Naive thymus-derived CD4-positive, alpha-beta T cell (primary cell): Measurements from ENCODE around the gene C1orf232. TPM values are rescaled to one million over a fixed set of nuclear protein-coding genes. Genes with fewer than 3 reads are reported as not detected.

ENCODE experiments used
- ATAC-seq: fragments of 150-1000 bp; cut with Tn5 transposase; 2 replicates; pipeline ENCODE4 v1.10.0; 2021; ENCODE audit warnings: mild to moderate bottlenecking, moderate library complexity
- CTCF ChIA-PET: fragments of 350-600 bp; sonication (Branson Sonifier 250); formaldehyde crosslinking; loops from one replicate; lab custom pipeline; 2021; ENCODE audit warnings: antibody characterized with exemption; lab: Charles Lee
- POLR2A ChIA-PET: fragments of 350-600 bp; sonication (Branson Sonifier 250); formaldehyde crosslinking; loops from one replicate; lab custom pipeline; 2021; ENCODE audit warnings: antibody characterized with exemption, inconsistent platforms; lab: Charles Lee
- DNase-seq, 9 donors: peaks; one replicate each; pipeline versions ENCODE4 v3.0.0 to v3.0.0-alpha.2; 2020 to 2022; ENCODE audit warnings: mixed read lengths in 1 of 9
- H3K27ac ChIP-seq: one replicate; pipeline ENCODE4 v1.7.0; 2013; ENCODE audit warnings: mild to moderate bottlenecking, low read depth, low read length, moderate library complexity
- H3K27me3 ChIP-seq, 2 donors: one replicate each; pipeline ENCODE4 v1.7.0; 2013; ENCODE audit warnings: low read length in 2 of 2, mild to moderate bottlenecking in 2 of 2, moderate library complexity in 2 of 2; ENCODE audit not compliant: control insufficient read depth in 2 of 2, insufficient read depth in 2 of 2
- H3K36me3 ChIP-seq, 3 experiments: 1 replicate in 2 of 3; 2 replicates in 1 of 3; pipeline ENCODE4 v1.7.0; 2013; ENCODE audit warnings: low read length in 3 of 3, mild to moderate bottlenecking in 3 of 3, moderate library complexity in 1 of 3; ENCODE audit not compliant: insufficient read depth in 3 of 3, control insufficient read depth in 2 of 3
- H3K4me1 ChIP-seq, 2 donors: one replicate each; pipeline ENCODE4 v1.7.0; 2013; ENCODE audit warnings: low read length in 2 of 2, mild to moderate bottlenecking in 2 of 2, moderate library complexity in 1 of 2; ENCODE audit not compliant: control insufficient read depth in 2 of 2, insufficient read depth in 2 of 2
- H3K4me3 ChIP-seq: 2 replicates; pipeline ENCODE4 v1.7.0; 2013; ENCODE audit warnings: mild to moderate bottlenecking, low read length
- H3K9me3 ChIP-seq, 3 experiments: 1 replicate in 2 of 3; 2 replicates in 1 of 3; pipeline ENCODE4 v1.7.0; 2013; ENCODE audit warnings: low read length in 3 of 3; ENCODE audit not compliant: control insufficient read depth in 2 of 3
- H3K27ac Mint-ChIP-seq, 9 donors: one replicate each; pipeline ENCODE4 v1.8.0; 2020 to 2022; ENCODE audit warnings: mixed read lengths in 9 of 9, mild to moderate bottlenecking in 8 of 9, moderate library complexity in 5 of 9, inconsistent platforms in 2 of 9
- H3K27me3 Mint-ChIP-seq, 5 donors: one replicate each; pipeline ENCODE4 v1.8.0; 2021 to 2022; ENCODE audit warnings: mixed read lengths in 5 of 5, mild to moderate bottlenecking in 1 of 5
- H3K36me3 Mint-ChIP-seq, 5 donors: one replicate each; pipeline ENCODE4 v1.8.0; 2020 to 2022; ENCODE audit warnings: mixed read lengths in 5 of 5, mild to moderate bottlenecking in 3 of 5, inconsistent platforms in 1 of 5
- H3K4me1 Mint-ChIP-seq, 7 donors: one replicate each; pipeline ENCODE4 v1.8.0; 2020 to 2022; ENCODE audit warnings: mixed read lengths in 7 of 7, mild to moderate bottlenecking in 3 of 7, inconsistent platforms in 1 of 7
- H3K4me3 Mint-ChIP-seq, 10 donors: one replicate each; pipeline ENCODE4 v1.8.0; 2020 to 2022; ENCODE audit warnings: mild to moderate bottlenecking in 10 of 10, mixed read lengths in 10 of 10, moderate library complexity in 6 of 10, inconsistent platforms in 2 of 10
- H3K9me3 Mint-ChIP-seq, 11 donors: one replicate each; pipeline ENCODE4 v1.8.0; 2020 to 2022; ENCODE audit warnings: mixed read lengths in 11 of 11, mild to moderate bottlenecking in 4 of 11, inconsistent platforms in 1 of 11, moderate library complexity in 1 of 11
- intact Hi-C, 2 donors: fragments of 100-400 bp; cut with micrococcal nuclease; formaldehyde crosslinking; loops; one replicate each; pipeline ENCODE4 v1.15.1; 2023
- polyA plus RNA-seq, 2 donors: library from polyadenylated mRNA; unstranded; fragments of 300-500 nt; fragmentation: Illumina TruSeq; gene quantifications; one replicate each; pipeline ENCODE4 v1.2.3, GENCODE V29; 2021
- total RNA-seq, 6 experiments: library from RNA in 5 of 6; stranded (reverse) in 5 of 6; gene quantifications; 1 replicate in 5 of 6; 2 replicates in 1 of 6; pipeline ENCODE4 v1.2.3 and lab custom pipeline; 2021 to 2026

Gene C1orf232
- total and polyA plus RNA-seq, 7 experiments from 2014 or later: not detected

DNA sequence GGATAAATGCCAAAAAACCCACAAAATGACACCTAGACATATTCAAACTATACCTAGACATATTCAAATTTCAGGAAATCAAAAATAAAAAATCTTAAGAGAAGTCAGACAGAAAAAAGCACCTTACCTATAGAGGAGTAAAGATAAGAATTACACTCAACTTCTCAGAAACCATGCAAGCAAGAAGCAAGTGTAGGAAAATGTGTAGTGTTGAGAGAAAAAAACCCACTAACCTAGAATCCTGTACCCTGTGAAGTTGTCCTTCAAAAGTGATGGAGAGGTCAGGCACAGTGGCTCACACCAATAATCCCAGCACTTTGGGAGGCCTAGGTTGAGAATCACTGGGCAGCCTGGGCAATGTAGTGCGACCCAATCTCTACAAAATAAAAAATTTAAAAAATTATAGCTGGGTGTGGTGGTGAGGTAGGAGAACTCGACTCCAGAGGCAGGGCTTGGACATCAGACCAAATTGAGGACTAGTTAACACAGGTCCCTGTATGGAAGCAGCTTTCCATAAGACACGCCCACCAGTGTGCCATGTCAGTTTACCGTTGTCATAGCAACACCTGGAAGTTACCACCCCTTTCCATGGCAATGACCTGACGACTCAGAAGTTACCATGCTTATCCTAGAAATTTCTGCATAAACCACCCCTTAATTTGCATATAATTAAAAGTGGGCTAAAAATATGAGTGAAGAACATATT lies 36.5 kb downstream of the C1orf232 start:
- DNase-seq: no peak
- POLR2A ChIA-PET: no interaction called here

DNA sequence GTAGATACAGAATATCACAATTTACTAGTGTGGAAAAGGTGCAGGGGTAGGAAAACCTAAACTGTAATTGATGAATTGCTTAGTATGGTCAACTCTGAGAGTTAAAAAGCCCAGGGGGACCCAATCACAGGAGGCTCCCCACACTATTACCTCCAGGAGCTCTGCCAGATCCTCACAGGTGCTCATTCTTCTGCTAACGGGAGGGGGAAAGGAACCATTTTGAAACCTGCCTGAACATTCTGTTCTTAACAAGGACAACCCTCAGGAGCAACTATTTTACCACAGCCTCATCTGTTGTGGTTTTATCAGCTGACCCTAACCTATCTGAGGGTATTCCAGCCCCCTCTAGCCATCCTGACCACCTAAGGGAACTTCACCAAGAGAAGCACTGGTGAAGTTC lies 38.1 kb downstream of the C1orf232 start:
- POLR2A ChIA-PET: interaction anchor here (0.8 to 2.7 kb wide), 2 partner anchors 8 to 14 kb away, joined by 3 to 14 read pairs; no protein-coding TSS in a partner anchor
- Histone ChIP-seq H3K27me3 (no peaks in the 10 kb centered on the region), H3K4me1 (peaks cover 16 to 21% of the 10 kb centered on the region in 2 donors), H3K27ac (no peak overlapping the region), H3K4me3 (no peak overlapping the region), H3K36me3 (no peaks in the 10 kb centered on the region), H3K9me3 (no peaks in the 10 kb centered on the region)
- ATAC-seq (no peak), DNase-seq (no peak)
- peaks cover 0 to 2% (median 0%) of the 10 kb centered on the region in 11 donors for H3K9me3 Mint-ChIP-seq
- H3K27me3 Mint-ChIP-seq: peaks cover 0 to 13% (median 0%) of the 10 kb centered on the region in 5 donors
- intact Hi-C loops: no loop called here
- H3K27ac Mint-ChIP-seq: peak overlapping the region in 1 of 9 donors; percentile 19
- peaks cover 22 to 31% (median 30%) of the 10 kb centered on the region in 7 donors for H3K4me1 Mint-ChIP-seq
- H3K4me3 Mint-ChIP-seq: no peak overlapping the region
- H3K36me3 Mint-ChIP-seq: peaks cover 0 to 6% (median 0%) of the 10 kb centered on the region in 5 donors
- CTCF ChIA-PET: interaction anchor here (0.6 to 5.8 kb wide), 3 partner anchors 14 to 499 kb away, joined by 3 to 59 read pairs (median 3); no protein-coding TSS in a partner anchor

More for the DNA sequence above, 36.5 kb downstream of the C1orf232 start:
- Mint-ChIP-seq H3K36me3 (peaks cover 0 to 6% (median 0%) of the 10 kb centered on the region in 5 donors), H3K9me3 (peaks cover 0 to 2% (median 0%) of the 10 kb centered on the region in 11 donors), H3K4me3 (no peak overlapping the region), H3K27me3 (peaks cover 0 to 13% (median 0%) of the 10 kb centered on the region in 5 donors), H3K27ac (no peak overlapping the region), H3K4me1 (peaks cover 9 to 21% (median 16%) of the 10 kb centered on the region in 7 donors)
- Histone ChIP-seq H3K9me3 (no peaks in the 10 kb centered on the region), H3K27me3 (no peaks in the 10 kb centered on the region), H3K27ac (no peak overlapping the region), H3K4me1 (peaks cover 3 to 9% of the 10 kb centered on the region in 2 donors), H3K4me3 (no peak overlapping the region), H3K36me3 (no peaks in the 10 kb centered on the region)
- ATAC-seq: no peak
- CTCF ChIA-PET: no interaction called here
- intact Hi-C loops: no loop called here

DNA sequence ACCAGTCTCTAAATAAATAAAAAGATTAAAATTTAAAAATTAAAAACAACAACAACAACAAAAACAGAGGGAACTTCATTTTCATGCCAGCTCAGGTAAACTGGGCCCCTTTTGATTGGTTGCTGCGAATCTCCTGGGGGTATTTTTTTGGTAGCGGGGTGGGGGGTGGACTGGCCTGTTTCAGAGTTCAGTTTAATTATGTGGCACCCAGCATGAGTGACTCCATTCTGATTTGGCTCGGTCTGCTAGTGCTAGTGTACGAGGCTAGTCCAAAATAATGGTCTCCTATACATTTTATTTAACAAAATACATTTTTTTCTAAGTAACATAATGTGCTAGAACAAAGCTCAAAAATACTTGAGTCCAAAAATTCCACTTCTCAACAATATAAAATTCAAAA lies 39.0 kb downstream of the C1orf232 start:
- H3K4me1 ChIP-seq: peaks cover 19 to 24% of the 10 kb centered on the region in 2 donors
- peaks cover 0 to 8% (median 0%) of the 10 kb centered on the region in 5 donors for H3K36me3 Mint-ChIP-seq
- H3K27ac ChIP-seq: no peak overlapping the region
- peaks cover 24 to 39% (median 36%) of the 10 kb centered on the region in 7 donors for H3K4me1 Mint-ChIP-seq
- no peaks in the 10 kb centered on the region for H3K9me3 ChIP-seq
- H3K27me3 Mint-ChIP-seq: peaks cover 0 to 13% (median 0%) of the 10 kb centered on the region in 5 donors
- H3K9me3 Mint-ChIP-seq: peaks cover 0 to 2% (median 0%) of the 10 kb centered on the region in 11 donors
- no peak overlapping the region for H3K27ac Mint-ChIP-seq
- H3K27me3 ChIP-seq: no peaks in the 10 kb centered on the region
- H3K36me3 ChIP-seq: no peaks in the 10 kb centered on the region
- intact Hi-C loops: loop anchor here (1.0 to 10.0 kb wide), 4 partner anchors 10 to 885 kb away; partner anchors contain the start of genes ARID1A (in 1 of the 2) and RSRP1 (in 1 of the 2)
- no peak for DNase-seq
- ChIA-PET CTCF (interaction anchor here (0.8 to 5.8 kb wide), 3 partner anchors 10 to 25 kb away, joined by 3 to 59 read pairs (median 3); no protein-coding TSS in a partner anchor), POLR2A (interaction anchor here (0.9 to 2.7 kb wide), 4 partner anchors 9 to 18 kb away, joined by 3 to 14 read pairs (median 6); partner anchors contain the start of gene PDIK1L)
- no peak overlapping the region for H3K4me3 Mint-ChIP-seq
- H3K4me3 ChIP-seq: no peak overlapping the region
- no peak for ATAC-seq

DNA sequence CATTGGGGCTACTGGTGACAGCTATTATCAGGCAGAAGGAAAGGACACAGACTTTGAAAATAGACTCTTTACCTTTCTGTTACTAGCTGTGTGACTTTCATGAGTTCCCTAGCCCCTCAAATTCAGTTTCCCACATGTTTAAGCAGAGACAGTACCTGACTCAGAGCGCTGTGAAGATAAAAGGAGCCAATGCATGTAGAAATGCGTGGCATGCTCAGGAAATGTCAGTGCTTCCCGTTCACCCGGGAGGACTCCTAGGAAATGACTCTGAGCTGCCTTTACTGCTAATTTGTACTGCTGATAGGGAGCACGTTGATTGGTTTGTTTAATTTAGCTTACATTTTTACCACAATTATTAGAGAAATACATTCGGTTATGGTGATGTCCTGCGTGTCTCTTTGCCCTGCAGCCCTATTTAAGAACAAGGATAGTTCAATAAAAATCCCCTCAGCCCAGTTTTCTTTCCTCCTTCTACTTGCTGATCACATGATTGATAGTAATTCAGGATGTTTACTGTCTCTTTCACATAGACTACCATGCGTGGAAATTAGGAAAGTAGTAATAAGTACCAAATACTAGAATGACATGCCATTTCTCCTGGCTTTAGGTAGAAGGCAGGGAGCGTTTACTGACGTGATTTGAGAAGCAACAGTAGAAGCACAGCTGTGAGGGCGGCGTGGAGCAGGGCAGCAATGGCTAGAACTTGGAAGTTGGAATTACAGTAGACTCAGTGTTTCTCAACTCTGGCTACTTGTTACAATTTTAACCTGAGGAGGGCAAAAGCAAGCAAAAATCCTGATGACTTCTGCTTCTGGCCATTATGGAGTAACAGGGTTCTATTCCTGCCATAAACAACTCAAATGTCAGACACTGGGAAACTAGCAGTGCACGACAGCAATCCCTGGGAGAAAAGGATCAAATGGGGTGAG lies 41.3 kb downstream of the C1orf232 start:
- peaks cover 25 to 54% (median 48%) of the 10 kb centered on the region in 7 donors for H3K4me1 Mint-ChIP-seq

DNA sequence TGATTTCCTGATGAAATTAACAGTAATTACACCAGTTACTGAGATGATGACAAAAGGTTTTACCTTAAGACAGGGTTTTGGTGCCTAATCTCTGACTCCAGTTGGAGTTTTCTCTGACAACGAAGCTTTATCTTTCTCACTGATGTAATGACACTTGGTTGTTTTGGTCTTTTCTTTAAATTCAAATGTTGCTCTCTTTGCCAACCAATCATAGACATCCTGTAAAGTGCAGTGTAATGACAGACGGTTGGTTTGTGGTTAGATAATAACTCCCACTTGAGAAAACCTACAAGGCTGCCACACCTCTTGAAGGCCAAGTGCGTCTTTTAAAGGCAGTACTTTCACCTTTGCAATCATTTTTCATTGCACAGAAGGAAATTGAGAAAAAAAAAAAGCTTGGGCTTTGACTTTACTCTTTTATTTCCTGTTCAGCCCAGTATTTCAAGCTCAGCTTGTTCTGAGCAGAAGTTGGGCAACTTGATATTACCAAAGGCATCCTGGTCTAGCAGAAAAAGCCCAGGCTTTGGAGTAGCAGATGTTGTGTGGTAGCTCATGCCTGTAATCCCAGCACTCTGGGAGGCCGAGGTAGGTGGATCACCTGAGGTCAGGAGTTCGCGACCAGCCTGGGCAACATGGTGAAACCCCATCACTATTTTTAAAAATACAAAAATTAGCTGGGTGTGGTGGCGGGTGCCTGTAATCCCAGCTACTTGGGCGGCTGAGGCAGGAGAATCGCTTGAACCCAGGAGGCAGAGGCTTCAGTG lies 42.3 kb downstream of the C1orf232 start:
- no peak overlapping the region for H3K4me3 ChIP-seq
- intact Hi-C loops: loop anchor here (1.0 to 10.0 kb wide), 7 partner anchors 15 to 882 kb away; partner anchors contain the start of genes PDIK1L (in 2 of the 2), ARID1A (in 1 of the 2), RSRP1 (in 1 of the 2) and UBXN11 (in 1 of the 2)
- peaks cover 19 to 24% of the 10 kb centered on the region in 2 donors for H3K4me1 ChIP-seq

More for the DNA sequence above, 41.3 kb downstream of the C1orf232 start:
- ATAC-seq (no peak), DNase-seq (peak in 3 of 9 donors; percentile 4 to 7 (median 5))
- peaks cover 0 to 13% (median 0%) of the 10 kb centered on the region in 5 donors for H3K27me3 Mint-ChIP-seq
- Histone ChIP-seq H3K27ac (peak overlapping the region; percentile 61), H3K9me3 (no peaks in the 10 kb centered on the region), H3K27me3 (no peaks in the 10 kb centered on the region), H3K36me3 (peaks cover 0 to 6% (median 1%) of the 10 kb centered on the region in 3 experiments), H3K4me3 (peak overlapping the region; percentile 17), H3K4me1 (peaks cover 19 to 24% of the 10 kb centered on the region in 2 donors)
- peak overlapping the region; percentile 20 to 98 (median 93) for H3K27ac Mint-ChIP-seq
- intact Hi-C loops: loop anchor here (2.0 to 10.0 kb wide), 4 partner anchors 160 to 883 kb away; partner anchors contain the start of genes ARID1A (in 1 of the 2), RSRP1 (in 1 of the 2) and UBXN11 (in 1 of the 2)
- ChIA-PET POLR2A (interaction anchor here (0.6 to 7.4 kb wide), 12 partner anchors 10 to 1032 kb away, joined by 3 to 93 read pairs (median 4); partner anchors contain the start of genes CEP85, PDIK1L and ZNF593), CTCF (interaction anchor here (0.6 to 5.8 kb wide), 11 partner anchors 11 to 1134 kb away, joined by 3 to 59 read pairs (median 3); no protein-coding TSS in a partner anchor)
- peaks cover 0 to 11% (median 5%) of the 10 kb centered on the region in 5 donors for H3K36me3 Mint-ChIP-seq
- H3K9me3 Mint-ChIP-seq: no peaks in the 10 kb centered on the region
- peak overlapping the region; percentile 27 to 91 (median 70) for H3K4me3 Mint-ChIP-seq

More for the DNA sequence above, 42.3 kb downstream of the C1orf232 start:
- ATAC-seq (peak; percentile 99), DNase-seq (peak in 8 of 9 donors; percentile 33 to 94 (median 90))
- H3K9me3 ChIP-seq: no peaks in the 10 kb centered on the region
- peaks cover 0 to 15% (median 7%) of the 10 kb centered on the region in 3 experiments for H3K36me3 ChIP-seq
- H3K27me3 Mint-ChIP-seq: peaks cover 0 to 13% (median 0%) of the 10 kb centered on the region in 5 donors
- H3K36me3 Mint-ChIP-seq: peaks cover 0 to 14% (median 8%) of the 10 kb centered on the region in 5 donors
- ChIA-PET POLR2A (interaction anchor here (0.6 to 7.4 kb wide), 14 partner anchors 9 to 1033 kb away, joined by 3 to 93 read pairs (median 4); partner anchors contain the start of genes PDIK1L and ZNF593), CTCF (interaction anchor here (0.6 to 5.8 kb wide), 13 partner anchors 11 to 1480 kb away, joined by 3 to 59 read pairs (median 3); partner anchors contain the start of gene CEP85)
- peak overlapping the region; percentile 86 to 98 (median 95) for H3K27ac Mint-ChIP-seq
- H3K27ac ChIP-seq: peak overlapping the region; percentile 61
- H3K27me3 ChIP-seq: no peaks in the 10 kb centered on the region
- H3K4me1 Mint-ChIP-seq: peaks cover 25 to 55% (median 52%) of the 10 kb centered on the region in 7 donors
- H3K9me3 Mint-ChIP-seq: no peaks in the 10 kb centered on the region
- peak overlapping the region; percentile 60 to 91 (median 78) for H3K4me3 Mint-ChIP-seq
